HCT116 (cell line): ENCODE data around the gene ESR1. TPM values are rescaled to one million over a fixed set of nuclear protein-coding genes. Genes with fewer than 3 reads are reported as not detected.

Source experiments
- ATAC-seq: fragments of 200-7000 bp; cut with Tn5 transposase; 2 replicates; pipeline ENCODE4 v1.9.1; 2020; ENCODE audit warnings: mild to moderate bottlenecking, moderate library complexity
- BruUV-seq: library from RNA; stranded (reverse); fragments of 400-500 nt; replicated peaks from 2 replicates; lab custom pipeline; 2021; lab: Mats Ljungman, UMichigan
- CTCF ChIA-PET: fragments of 300-600 bp; sonication (Branson Sonifier 250); formaldehyde crosslinking; loops from one replicate; lab custom pipeline; 2021; ENCODE audit warnings: antibody characterized with exemption; lab: Charles Lee
- POLR2A ChIA-PET: fragments of 300-600, 350-600 bp; sonication (Branson Sonifier 250); formaldehyde crosslinking; loops from one replicate; lab custom pipeline; 2021; ENCODE audit warnings: antibody characterized with exemption; lab: Charles Lee
- RAD21 ChIA-PET, 2 experiments: fragments of 300-600 bp; sonication (Branson Sonifier 250); formaldehyde crosslinking; loops; one replicate each; lab custom pipeline; 2023; ENCODE audit warnings: low total read pairs in 2 of 2; ENCODE audit not compliant: uncharacterized antibody in 2 of 2, unreplicated experiment in 2 of 2, low non-redundant PET in 1 of 2; lab: Charles Lee
- DNase-seq: peaks from one replicate; pipeline ENCODE4 v3.0.0-alpha.2; 2010; ENCODE audit warnings: low read depth, low spot score
- H2AFZ ChIP-seq: fragments of 200-600 bp; shearing (Covaris generic), sonication (generic); 2 replicates; pipeline ENCODE4 v1.6.1; 2017; ENCODE audit warnings: low read depth, mixed run types, mixed read lengths, antibody characterized with exemption, low read length; ENCODE audit not compliant: poor library complexity, severe bottlenecking
- H3K27ac ChIP-seq: 2 replicates; pipeline ENCODE4 v1.5.1; 2012; ENCODE audit warnings: low read depth, low read length
- H3K27me3 ChIP-seq: fragments of 200-600 bp; sonication (generic); 2 replicates; pipeline ENCODE4 v1.6.1; 2016; ENCODE audit warnings: mixed run types, low read length, mixed read lengths; ENCODE audit not compliant: insufficient read depth
- H3K36me3 ChIP-seq, 2 experiments: fragments of 200-500 bp in 1 of 2; fragments of 200-600 bp in 1 of 2; sonication (Bioruptor generic) in 1 of 2; sonication (generic) in 1 of 2; 2 replicates each; pipeline versions ENCODE4 v1.5.1 to v1.6.1; 2014 to 2016; ENCODE audit warnings: low read length in 2 of 2, inconsistent platforms in 1 of 2, mixed read lengths in 1 of 2, mixed run types in 1 of 2; ENCODE audit not compliant: insufficient read depth in 2 of 2, control insufficient read depth in 1 of 2
- H3K4me1 ChIP-seq, 2 experiments: fragments of 200-600 bp in 1 of 2; sonication (generic) in 1 of 2; 2 replicates each; pipeline versions ENCODE4 v1.5.1 to v1.6.1; 2012 to 2017; ENCODE audit warnings: low read length in 2 of 2, inconsistent platforms in 1 of 2, mild to moderate bottlenecking in 1 of 2, mixed read lengths in 1 of 2, mixed run types in 1 of 2, moderate library complexity in 1 of 2; ENCODE audit not compliant: insufficient read depth in 2 of 2, control insufficient read depth in 1 of 2
- H3K4me2 ChIP-seq: fragments of 200-600 bp; sonication (generic); 2 replicates; pipeline ENCODE4 v1.6.1; 2017; ENCODE audit warnings: mixed run types, low read length, mixed read lengths
- H3K4me3 ChIP-seq, 2 experiments: fragments of 200-600 bp in 1 of 2; sonication (generic) in 1 of 2; replicated peaks in 1 of 2; 2 replicates each; pipeline ENCODE4 v1.5.1; 2011 to 2016; ENCODE audit warnings: low read length in 2 of 2, control low read depth in 1 of 2, low read depth in 1 of 2, mild to moderate bottlenecking in 1 of 2, mixed read lengths in 1 of 2, mixed run types in 1 of 2
- H3K79me2 ChIP-seq: fragments of 200-600 bp; sonication (generic); 2 replicates; pipeline ENCODE4 v1.6.1; 2017; ENCODE audit warnings: mild to moderate bottlenecking, mixed run types, low read length, moderate library complexity, mixed read lengths; ENCODE audit not compliant: insufficient read depth
- H3K9ac ChIP-seq: fragments of 200-600 bp; sonication (generic); 2 replicates; pipeline ENCODE4 v1.6.1; 2016; ENCODE audit warnings: low read length, mixed read lengths
- H3K9me2 ChIP-seq: fragments of 200-600 bp; sonication (generic), shearing (Covaris generic); 2 replicates; pipeline ENCODE4 v1.6.1; 2017; ENCODE audit warnings: mixed run types, mild to moderate bottlenecking, moderate library complexity; ENCODE audit not compliant: insufficient read depth
- H3K9me3 ChIP-seq, 2 experiments: fragments of 200-500 bp in 1 of 2; fragments of 200-600 bp in 1 of 2; sonication (Bioruptor generic) in 1 of 2; sonication (generic) in 1 of 2; 2 replicates each; pipeline ENCODE4 v1.6.1; 2014 to 2017; ENCODE audit warnings: low read length in 2 of 2, mixed read lengths in 2 of 2, inconsistent platforms in 1 of 2, low read depth in 1 of 2, mild to moderate bottlenecking in 1 of 2, mixed run types in 1 of 2, moderate library complexity in 1 of 2; ENCODE audit not compliant: control insufficient read depth in 1 of 2, insufficient read depth in 1 of 2
- H4K20me1 ChIP-seq: fragments of 200-600 bp; sonication (generic), shearing (Covaris generic); 2 replicates; pipeline ENCODE4 v1.6.1; 2017; ENCODE audit warnings: mixed run types, mild to moderate bottlenecking, moderate library complexity; ENCODE audit not compliant: insufficient read depth
- CEBPB ChIP-seq: IDR thresholded peaks from 2 replicates; pipeline ENCODE4 v1.6.1; 2012; ENCODE audit warnings: low read depth
- EGR1 ChIP-seq: IDR thresholded peaks from 2 replicates; pipeline ENCODE4 v1.6.1; 2012; ENCODE audit warnings: low read depth
- EZH2phosphoT487 ChIP-seq: fragments of 200-600 bp; IDR thresholded peaks from 2 replicates; pipeline ENCODE4 v1.6.1; 2018; ENCODE audit warnings: antibody characterized with exemption, borderline replicate concordance
- FOSL1 ChIP-seq: IDR thresholded peaks from 2 replicates; pipeline ENCODE4 v1.6.1; 2012; ENCODE audit warnings: low read depth
- POLR2A ChIP-seq: IDR thresholded peaks from 2 replicates; pipeline ENCODE4 v1.7.0; 2011; ENCODE audit warnings: borderline replicate concordance; ENCODE audit not compliant: insufficient read depth, insufficient read length; ENCODE audit errors: extremely low read depth
- POLR2AphosphoS5 ChIP-seq: IDR thresholded peaks from 2 replicates; pipeline ENCODE4 v1.6.1; 2011; ENCODE audit warnings: mild to moderate bottlenecking, low read depth, low read length, moderate library complexity
- RAD21 ChIP-seq: IDR thresholded peaks from 2 replicates; pipeline ENCODE4 v1.6.1; 2012; ENCODE audit warnings: low read depth, mild to moderate bottlenecking
- SIN3A ChIP-seq: IDR thresholded peaks from 2 replicates; pipeline ENCODE4 v1.6.1; 2012; ENCODE audit warnings: low read depth
- TCF7L2 ChIP-seq: IDR thresholded peaks from 2 replicates; pipeline ENCODE4 v1.7.0; 2011; ENCODE audit warnings: borderline replicate concordance, inconsistent platforms; ENCODE audit not compliant: insufficient read depth, insufficient read length; ENCODE audit errors: extremely low read depth
- ZFX ChIP-seq: fragments of 450-650 bp; IDR thresholded peaks from 2 replicates; pipeline ENCODE4 v1.6.1; 2017
- ZNF274 ChIP-seq: fragments of 200-500 bp; sonication (Bioruptor generic); IDR thresholded peaks from 2 replicates; pipeline ENCODE4 v1.6.1; 2014; ENCODE audit warnings: mild to moderate bottlenecking, low read depth, low read length, inconsistent platforms
- intact Hi-C: fragments of 100-400 bp; cut with micrococcal nuclease; formaldehyde crosslinking; loops from 2 replicates; pipeline ENCODE4 v1.10.0; 2022
- total RNA-seq: library from RNA; stranded (reverse); gene quantifications from one replicate; pipeline ENCODE4 v1.2.1, GENCODE V29; 2021; ENCODE audit not compliant: unreplicated experiment
- TF ChIP-seq, protein P1 (sequence below), 3 experiments: fragments of 200-600 bp in 1 of 3; sonication (generic) in 1 of 3; IDR thresholded peaks in 2 of 3; conservative IDR thresholded peaks in 1 of 3; 2 replicates each; pipeline ENCODE4 v1.5.1; 2012 to 2017; ENCODE audit warnings: low read depth in 2 of 3, low read length in 2 of 3, antibody characterized with exemption in 1 of 3, borderline replicate concordance in 1 of 3, control low read depth in 1 of 3, mild to moderate bottlenecking in 1 of 3, mixed read lengths in 1 of 3, mixed run types in 1 of 3, moderate library complexity in 1 of 3; ENCODE audit not compliant: insufficient read depth in 1 of 3
- TF ChIP-seq, protein P2 (sequence below): IDR thresholded peaks from 2 replicates; pipeline ENCODE4 v1.6.1; 2012; ENCODE audit warnings: low read depth
- TF ChIP-seq, protein P3 (sequence below): IDR thresholded peaks from 2 replicates; pipeline ENCODE4 v1.6.1; 2012
- TF ChIP-seq, protein P4 (sequence below): IDR thresholded peaks from 2 replicates; pipeline ENCODE4 v1.6.1; 2011; ENCODE audit warnings: mild to moderate bottlenecking, low read length, moderate library complexity; ENCODE audit not compliant: insufficient replicate concordance; ENCODE audit errors: extremely low read depth
- TF ChIP-seq, protein P5 (sequence below): IDR thresholded peaks from 2 replicates; pipeline ENCODE4 v1.6.1; 2012

Gene ESR1
- total RNA-seq, 1 experiment from 2014 or later, result 0.17 TPM

DNA sequence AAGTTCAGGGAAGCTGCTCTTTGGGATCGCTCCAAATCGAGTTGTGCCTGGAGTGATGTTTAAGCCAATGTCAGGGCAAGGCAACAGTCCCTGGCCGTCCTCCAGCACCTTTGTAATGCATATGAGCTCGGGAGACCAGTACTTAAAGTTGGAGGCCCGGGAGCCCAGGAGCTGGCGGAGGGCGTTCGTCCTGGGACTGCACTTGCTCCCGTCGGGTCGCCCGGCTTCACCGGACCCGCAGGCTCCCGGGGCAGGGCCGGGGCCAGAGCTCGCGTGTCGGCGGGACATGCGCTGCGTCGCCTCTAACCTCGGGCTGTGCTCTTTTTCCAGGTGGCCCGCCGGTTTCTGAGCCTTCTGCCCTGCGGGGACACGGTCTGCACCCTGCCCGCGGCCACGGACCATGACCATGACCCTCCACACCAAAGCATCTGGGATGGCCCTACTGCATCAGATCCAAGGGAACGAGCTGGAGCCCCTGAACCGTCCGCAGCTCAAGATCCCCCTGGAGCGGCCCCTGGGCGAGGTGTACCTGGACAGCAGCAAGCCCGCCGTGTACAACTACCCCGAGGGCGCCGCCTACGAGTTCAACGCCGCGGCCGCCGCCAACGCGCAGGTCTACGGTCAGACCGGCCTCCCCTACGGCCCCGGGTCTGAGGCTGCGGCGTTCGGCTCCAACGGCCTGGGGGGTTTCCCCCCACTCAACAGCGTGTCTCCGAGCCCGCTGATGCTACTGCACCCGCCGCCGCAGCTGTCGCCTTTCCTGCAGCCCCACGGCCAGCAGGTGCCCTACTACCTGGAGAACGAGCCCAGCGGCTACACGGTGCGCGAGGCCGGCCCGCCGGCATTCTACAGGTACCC lies at the start of gene ESR1 (continued):
- TF ChIP-seq POLR2A, result no peak

DNA sequence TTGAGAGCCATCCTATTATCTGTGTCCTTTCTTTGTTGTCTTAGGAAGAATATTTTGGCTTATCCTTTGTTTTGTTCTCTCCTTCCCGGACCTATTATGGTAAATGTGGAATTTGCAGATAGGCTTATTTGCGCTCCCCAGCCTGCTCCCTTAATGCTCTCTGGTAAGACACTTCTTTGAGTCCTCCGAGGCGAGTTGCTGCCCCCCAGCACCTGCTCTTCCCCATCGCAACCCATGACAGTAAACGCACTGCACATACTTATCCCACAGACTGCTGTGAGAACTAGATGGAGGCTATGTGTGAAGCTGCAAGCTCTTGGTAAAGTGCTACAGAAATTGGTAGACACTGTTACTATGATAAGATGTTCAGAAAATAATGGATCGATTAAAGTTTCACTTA lies 47.0 kb upstream of the ESR1 start:
- H3K4me3 ChIP-seq, result no peak overlapping the region
- no peak overlapping the region for H2AFZ ChIP-seq
- H3K27me3 ChIP-seq, result no peaks in the 10 kb centered on the region
- ATAC-seq, result no peak
- no peak overlapping the region for H3K4me2 ChIP-seq
- H4K20me1 ChIP-seq, result no peaks in the 10 kb centered on the region
- peaks cover 0 to 18% of the 10 kb centered on the region in 2 experiments; a peak in 2 of 4 replicates for H3K4me1 ChIP-seq
- intact Hi-C loops, result loop anchor here (5.0 kb wide), 1 partner anchor 83 kb away; no protein-coding TSS in a partner anchor
- H3K36me3 ChIP-seq, result no peaks in the 10 kb centered on the region
- no TSS peak for BruUV-seq
- H3K9me3 ChIP-seq, result no peaks in the 10 kb centered on the region
- H3K9me2 ChIP-seq, result no peaks in the 10 kb centered on the region
- ChIA-PET POLR2A (no interaction called here), RAD21 (no interaction called here), CTCF (no interaction called here)
- no peak for DNase-seq
- no peaks in the 10 kb centered on the region for H3K79me2 ChIP-seq
- no peak overlapping the region for H3K9ac ChIP-seq
- H3K27ac ChIP-seq, result no peak overlapping the region
- TF ChIP-seq POLR2AphosphoS5 (no peak), CEBPB (no peak), RAD21 (no peak), ZNF274 (no peak), FOSL1 (no peak), EZH2phosphoT487 (no peak), EGR1 (no peak), ZFX (no peak), SIN3A (no peak), TCF7L2 (no peak)
- TF ChIP-seq, protein P1, sequence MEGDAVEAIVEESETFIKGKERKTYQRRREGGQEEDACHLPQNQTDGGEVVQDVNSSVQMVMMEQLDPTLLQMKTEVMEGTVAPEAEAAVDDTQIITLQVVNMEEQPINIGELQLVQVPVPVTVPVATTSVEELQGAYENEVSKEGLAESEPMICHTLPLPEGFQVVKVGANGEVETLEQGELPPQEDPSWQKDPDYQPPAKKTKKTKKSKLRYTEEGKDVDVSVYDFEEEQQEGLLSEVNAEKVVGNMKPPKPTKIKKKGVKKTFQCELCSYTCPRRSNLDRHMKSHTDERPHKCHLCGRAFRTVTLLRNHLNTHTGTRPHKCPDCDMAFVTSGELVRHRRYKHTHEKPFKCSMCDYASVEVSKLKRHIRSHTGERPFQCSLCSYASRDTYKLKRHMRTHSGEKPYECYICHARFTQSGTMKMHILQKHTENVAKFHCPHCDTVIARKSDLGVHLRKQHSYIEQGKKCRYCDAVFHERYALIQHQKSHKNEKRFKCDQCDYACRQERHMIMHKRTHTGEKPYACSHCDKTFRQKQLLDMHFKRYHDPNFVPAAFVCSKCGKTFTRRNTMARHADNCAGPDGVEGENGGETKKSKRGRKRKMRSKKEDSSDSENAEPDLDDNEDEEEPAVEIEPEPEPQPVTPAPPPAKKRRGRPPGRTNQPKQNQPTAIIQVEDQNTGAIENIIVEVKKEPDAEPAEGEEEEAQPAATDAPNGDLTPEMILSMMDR (IDR thresholded peaks at IDR 0.05 in 2 of 3, conservative IDR thresholded peaks at IDR 0.05 in 1 of 3; ENCODE audit: borderline replicate concordance in 1 of 3, insufficient read depth in 1 of 3, low read depth in 2 of 3, low read length in 2 of 3), result no peak
- TF ChIP-seq, protein P2, sequence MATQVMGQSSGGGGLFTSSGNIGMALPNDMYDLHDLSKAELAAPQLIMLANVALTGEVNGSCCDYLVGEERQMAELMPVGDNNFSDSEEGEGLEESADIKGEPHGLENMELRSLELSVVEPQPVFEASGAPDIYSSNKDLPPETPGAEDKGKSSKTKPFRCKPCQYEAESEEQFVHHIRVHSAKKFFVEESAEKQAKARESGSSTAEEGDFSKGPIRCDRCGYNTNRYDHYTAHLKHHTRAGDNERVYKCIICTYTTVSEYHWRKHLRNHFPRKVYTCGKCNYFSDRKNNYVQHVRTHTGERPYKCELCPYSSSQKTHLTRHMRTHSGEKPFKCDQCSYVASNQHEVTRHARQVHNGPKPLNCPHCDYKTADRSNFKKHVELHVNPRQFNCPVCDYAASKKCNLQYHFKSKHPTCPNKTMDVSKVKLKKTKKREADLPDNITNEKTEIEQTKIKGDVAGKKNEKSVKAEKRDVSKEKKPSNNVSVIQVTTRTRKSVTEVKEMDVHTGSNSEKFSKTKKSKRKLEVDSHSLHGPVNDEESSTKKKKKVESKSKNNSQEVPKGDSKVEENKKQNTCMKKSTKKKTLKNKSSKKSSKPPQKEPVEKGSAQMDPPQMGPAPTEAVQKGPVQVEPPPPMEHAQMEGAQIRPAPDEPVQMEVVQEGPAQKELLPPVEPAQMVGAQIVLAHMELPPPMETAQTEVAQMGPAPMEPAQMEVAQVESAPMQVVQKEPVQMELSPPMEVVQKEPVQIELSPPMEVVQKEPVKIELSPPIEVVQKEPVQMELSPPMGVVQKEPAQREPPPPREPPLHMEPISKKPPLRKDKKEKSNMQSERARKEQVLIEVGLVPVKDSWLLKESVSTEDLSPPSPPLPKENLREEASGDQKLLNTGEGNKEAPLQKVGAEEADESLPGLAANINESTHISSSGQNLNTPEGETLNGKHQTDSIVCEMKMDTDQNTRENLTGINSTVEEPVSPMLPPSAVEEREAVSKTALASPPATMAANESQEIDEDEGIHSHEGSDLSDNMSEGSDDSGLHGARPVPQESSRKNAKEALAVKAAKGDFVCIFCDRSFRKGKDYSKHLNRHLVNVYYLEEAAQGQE, result no peak
- TF ChIP-seq, protein P3, sequence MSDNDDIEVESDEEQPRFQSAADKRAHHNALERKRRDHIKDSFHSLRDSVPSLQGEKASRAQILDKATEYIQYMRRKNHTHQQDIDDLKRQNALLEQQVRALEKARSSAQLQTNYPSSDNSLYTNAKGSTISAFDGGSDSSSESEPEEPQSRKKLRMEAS, result no peak
- TF ChIP-seq, protein P4, sequence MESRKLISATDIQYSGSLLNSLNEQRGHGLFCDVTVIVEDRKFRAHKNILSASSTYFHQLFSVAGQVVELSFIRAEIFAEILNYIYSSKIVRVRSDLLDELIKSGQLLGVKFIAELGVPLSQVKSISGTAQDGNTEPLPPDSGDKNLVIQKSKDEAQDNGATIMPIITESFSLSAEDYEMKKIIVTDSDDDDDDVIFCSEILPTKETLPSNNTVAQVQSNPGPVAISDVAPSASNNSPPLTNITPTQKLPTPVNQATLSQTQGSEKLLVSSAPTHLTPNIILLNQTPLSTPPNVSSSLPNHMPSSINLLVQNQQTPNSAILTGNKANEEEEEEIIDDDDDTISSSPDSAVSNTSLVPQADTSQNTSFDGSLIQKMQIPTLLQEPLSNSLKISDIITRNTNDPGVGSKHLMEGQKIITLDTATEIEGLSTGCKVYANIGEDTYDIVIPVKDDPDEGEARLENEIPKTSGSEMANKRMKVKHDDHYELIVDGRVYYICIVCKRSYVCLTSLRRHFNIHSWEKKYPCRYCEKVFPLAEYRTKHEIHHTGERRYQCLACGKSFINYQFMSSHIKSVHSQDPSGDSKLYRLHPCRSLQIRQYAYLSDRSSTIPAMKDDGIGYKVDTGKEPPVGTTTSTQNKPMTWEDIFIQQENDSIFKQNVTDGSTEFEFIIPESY, result no peak
- TF ChIP-seq, protein P5, sequence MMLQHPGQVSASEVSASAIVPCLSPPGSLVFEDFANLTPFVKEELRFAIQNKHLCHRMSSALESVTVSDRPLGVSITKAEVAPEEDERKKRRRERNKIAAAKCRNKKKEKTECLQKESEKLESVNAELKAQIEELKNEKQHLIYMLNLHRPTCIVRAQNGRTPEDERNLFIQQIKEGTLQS, result no peak
